Cardiac fibroblast (primary cell): Measurements from ENCODE around the gene LMX1B.
A peak's percentile ranks its signal among the peaks of the same experiment; 100 is the strongest.
"Not testable (repeated sequence)": the region's sequence is repeated elsewhere in the genome, so short reads cannot be mapped to it uniquely, and the experiment has no call there.

Source experiments
- DNase-seq, 2 donors: peaks; one replicate each; pipeline versions ENCODE4 v3.0.0 to v3.0.0-alpha.2; 2010; ENCODE audit warnings: low read depth in 2 of 2
- H3K4me3 ChIP-seq, 2 donors: replicated peaks in 1 of 2; 1 replicate in 1 of 2; 2 replicates in 1 of 2; pipeline ENCODE4 v1.5.1; 2011; ENCODE audit warnings: low read depth in 2 of 2, low read length in 2 of 2, mild to moderate bottlenecking in 2 of 2, moderate library complexity in 1 of 2
- CTCF ChIP-seq: IDR thresholded peaks from one replicate; pipeline ENCODE4 v1.5.1; 2011; ENCODE audit warnings: low read depth, mild to moderate bottlenecking, low read length, inconsistent platforms

LMX1B gene

DNA sequence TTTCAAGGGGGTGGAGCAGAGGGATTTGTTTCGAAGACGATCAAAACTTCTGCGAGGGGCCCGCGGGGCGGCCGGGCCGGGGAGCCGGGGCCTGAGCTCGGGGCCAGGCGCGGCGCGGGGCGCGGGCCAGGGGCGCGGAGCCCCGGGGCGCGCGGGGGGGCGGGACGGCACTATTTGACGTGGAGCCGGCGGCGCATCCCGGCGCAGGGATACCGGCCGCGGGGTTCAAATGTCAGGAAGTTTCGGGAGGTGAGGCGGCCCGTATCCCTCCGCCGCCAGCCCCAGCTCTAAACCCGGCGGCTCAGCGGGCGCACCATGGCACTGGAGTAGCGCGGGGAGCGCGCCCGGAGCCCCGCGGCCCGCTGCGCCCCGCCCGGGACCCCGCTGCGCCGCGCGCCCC lies at the start of gene LMX1B:
LMX1B (plus strand) TSS at position 278 of the 400 bp plus-strand sequence. CDS start 522 bp downstream, outside the sequence.
- no peak within 1 kb of the TSS for H3K4me3 ChIP-seq
- no peak for TF ChIP-seq CTCF
- DNase-seq, result peak; percentile 34 to 65

DNA sequence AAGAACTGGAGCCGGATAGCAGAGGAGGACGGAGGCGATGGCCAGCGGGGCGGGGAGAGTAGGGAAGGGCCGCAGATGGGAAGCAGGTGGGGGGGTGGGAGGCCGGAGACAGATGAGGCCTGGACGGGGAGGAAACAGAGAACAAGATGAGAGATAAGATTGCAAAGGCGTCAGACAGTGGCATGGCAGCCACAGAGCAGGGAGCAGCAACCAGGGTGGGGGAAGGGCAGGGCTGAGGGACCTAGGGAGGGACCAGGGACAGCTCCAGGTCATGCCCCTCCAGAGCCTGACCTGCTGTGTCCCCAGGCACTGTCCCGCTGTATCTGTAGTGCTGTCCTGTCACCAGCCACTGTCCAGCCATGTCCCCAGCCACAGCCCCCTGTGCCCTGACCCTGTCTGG lies 49.6 kb upstream of the LMX1B start:
- DNase-seq, result no peak
- H3K4me3 ChIP-seq, result no peak overlapping the region
- no peak for TF ChIP-seq CTCF

DNA sequence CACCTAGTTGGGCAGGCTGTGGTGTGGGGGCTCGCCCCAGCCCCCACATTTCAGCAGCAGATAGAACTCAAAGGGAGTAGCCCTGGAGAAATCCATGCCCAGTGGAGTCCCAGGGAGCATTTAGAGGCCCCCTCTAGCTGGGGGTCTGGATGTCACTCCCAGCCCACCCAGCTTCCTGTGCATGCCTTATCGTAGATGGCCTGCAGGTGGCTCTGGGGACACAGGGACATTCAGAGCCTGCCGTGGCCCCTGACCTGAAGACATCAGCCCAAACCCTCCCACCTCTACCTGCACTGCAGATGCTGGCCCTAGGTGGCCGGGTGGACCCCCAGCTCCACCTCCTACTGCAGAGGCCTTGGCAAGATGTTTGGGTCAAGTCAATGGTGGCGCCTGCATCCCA lies 49.0 kb upstream of the LMX1B start:
- H3K4me3 ChIP-seq, result no peak overlapping the region
- TF ChIP-seq CTCF, result peak; percentile 7
- DNase-seq, result no peak

- TF ChIP-seq CTCF, result no peak
Observed at GRCh38 chr9:126565336-126566128, 48.2 kb upstream of the LMX1B start.

GRCh38 chr9:126569036-126569435 lies 44.7 kb upstream of the LMX1B start:
- no peak for TF ChIP-seq CTCF
- DNase-seq, result peak; percentile 20 to 42
- H3K4me3 ChIP-seq, result no peak overlapping the region

More at GRCh38 chr9:126565336-126566128, 48.2 kb upstream of the LMX1B start:
- DNase-seq, result no peak
- H3K4me3 ChIP-seq, result no peak overlapping the region

- no peak for DNase-seq
- no peak overlapping the region for H3K4me3 ChIP-seq
- TF ChIP-seq CTCF, result no peak
Observed at GRCh38 chr9:126578029-126578428, 35.7 kb upstream of the LMX1B start.

DNA sequence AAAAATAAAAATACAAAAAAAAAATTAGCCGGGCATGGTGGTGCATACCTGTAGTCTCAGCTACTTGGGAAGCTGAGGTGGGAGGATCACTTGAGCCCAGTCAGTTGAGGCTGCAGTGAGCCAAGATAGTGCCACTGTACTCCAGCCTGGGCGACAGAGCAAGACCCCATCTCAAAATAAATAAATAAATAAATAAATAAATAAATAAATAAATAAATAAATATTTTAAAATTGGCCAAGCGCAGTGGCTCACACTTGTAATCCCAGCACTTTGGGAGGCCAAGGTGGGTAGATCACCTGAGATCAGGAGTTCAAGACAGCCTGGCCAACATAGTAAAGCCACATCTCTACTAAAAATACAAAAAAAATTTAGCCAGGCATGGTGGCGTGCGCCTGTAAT lies 33.4 kb upstream of the LMX1B start:
- H3K4me3 ChIP-seq, DNase-seq: not testable (repeated sequence)
